ENCODE measurements around the gene RGS12. TPM values are rescaled to one million over a fixed set of nuclear protein-coding genes. Genes with fewer than 3 reads are reported as not detected.

Gene RGS12
- total RNA-seq, 1 experiment from 2014 or later, result 23.1 TPM

DNA sequence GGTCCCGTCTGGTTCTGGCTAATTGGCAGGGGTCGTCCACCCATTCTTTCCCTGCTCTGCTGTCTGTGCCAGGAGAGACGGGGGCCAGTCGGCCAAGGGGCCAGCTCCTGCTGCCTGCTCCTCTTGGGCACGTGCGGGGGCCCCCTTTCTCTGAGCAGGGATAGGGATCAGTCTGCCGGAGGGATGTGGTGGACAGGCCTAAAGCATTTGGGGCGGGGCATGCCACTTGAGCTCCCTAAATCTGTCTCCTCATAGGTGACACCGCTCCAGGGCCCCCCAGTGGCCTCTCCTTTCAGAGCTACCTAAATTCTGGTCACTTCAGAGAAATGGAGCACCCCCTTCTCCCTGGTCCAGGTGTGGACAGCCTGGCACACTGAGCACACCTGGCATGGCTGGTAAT lies 48.1 kb upstream of the RGS12 start:
- no peak for DNase-seq
- no peaks in the 10 kb centered on the region for H3K27me3 Mint-ChIP-seq (ENCODE audit: insufficient read depth, unreplicated experiment)
- peaks cover 25% of the 10 kb centered on the region for H3K36me3 Mint-ChIP-seq (ENCODE audit: insufficient read depth, unreplicated experiment)
- H3K9me3 Mint-ChIP-seq (ENCODE audit: unreplicated experiment), result no peaks in the 10 kb centered on the region
- H3K27ac Mint-ChIP-seq (ENCODE audit: unreplicated experiment), result no peak overlapping the region
- TF ChIP-seq, protein P1, sequence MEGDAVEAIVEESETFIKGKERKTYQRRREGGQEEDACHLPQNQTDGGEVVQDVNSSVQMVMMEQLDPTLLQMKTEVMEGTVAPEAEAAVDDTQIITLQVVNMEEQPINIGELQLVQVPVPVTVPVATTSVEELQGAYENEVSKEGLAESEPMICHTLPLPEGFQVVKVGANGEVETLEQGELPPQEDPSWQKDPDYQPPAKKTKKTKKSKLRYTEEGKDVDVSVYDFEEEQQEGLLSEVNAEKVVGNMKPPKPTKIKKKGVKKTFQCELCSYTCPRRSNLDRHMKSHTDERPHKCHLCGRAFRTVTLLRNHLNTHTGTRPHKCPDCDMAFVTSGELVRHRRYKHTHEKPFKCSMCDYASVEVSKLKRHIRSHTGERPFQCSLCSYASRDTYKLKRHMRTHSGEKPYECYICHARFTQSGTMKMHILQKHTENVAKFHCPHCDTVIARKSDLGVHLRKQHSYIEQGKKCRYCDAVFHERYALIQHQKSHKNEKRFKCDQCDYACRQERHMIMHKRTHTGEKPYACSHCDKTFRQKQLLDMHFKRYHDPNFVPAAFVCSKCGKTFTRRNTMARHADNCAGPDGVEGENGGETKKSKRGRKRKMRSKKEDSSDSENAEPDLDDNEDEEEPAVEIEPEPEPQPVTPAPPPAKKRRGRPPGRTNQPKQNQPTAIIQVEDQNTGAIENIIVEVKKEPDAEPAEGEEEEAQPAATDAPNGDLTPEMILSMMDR (IDR thresholded peaks at IDR 0.05; ENCODE audit: insufficient read depth in 1 of 2, low read depth in 1 of 2, low read length in 1 of 2, severe bottlenecking in 1 of 2, unreplicated experiment in 1 of 2), result no peak
- ChIA-PET POLR2A (interaction anchor here (0.6 kb wide), 1 partner anchor 314 kb away, joined by 3 read pairs; no protein-coding TSS in a partner anchor), CTCF (no interaction called here)
- Histone ChIP-seq H3K27me3 (replicated peaks; ENCODE audit: control insufficient read depth, insufficient read depth, low read length) (no peaks in the 10 kb centered on the region), H3K36me3 (ENCODE audit: control insufficient read depth, insufficient read depth, low read length) (no peaks in the 10 kb centered on the region; the same call in 1 of the 2 replicates), H3K9me3 (no peaks in the 10 kb centered on the region), H3K4me1 (no peaks in the 10 kb centered on the region), H3K4me3 (ENCODE audit: low read depth, low read length) (no peak overlapping the region)
- no peaks in the 10 kb centered on the region for H3K4me1 Mint-ChIP-seq (ENCODE audit: low read depth, unreplicated experiment)
- no TSS peak for BruUV-seq (replicated peaks)
- no peak overlapping the region for H3K4me3 Mint-ChIP-seq (ENCODE audit: unreplicated experiment)
- intact Hi-C loops (cut with micrococcal nuclease; ENCODE audit: unreplicated experiment), result no loop called here

DNA sequence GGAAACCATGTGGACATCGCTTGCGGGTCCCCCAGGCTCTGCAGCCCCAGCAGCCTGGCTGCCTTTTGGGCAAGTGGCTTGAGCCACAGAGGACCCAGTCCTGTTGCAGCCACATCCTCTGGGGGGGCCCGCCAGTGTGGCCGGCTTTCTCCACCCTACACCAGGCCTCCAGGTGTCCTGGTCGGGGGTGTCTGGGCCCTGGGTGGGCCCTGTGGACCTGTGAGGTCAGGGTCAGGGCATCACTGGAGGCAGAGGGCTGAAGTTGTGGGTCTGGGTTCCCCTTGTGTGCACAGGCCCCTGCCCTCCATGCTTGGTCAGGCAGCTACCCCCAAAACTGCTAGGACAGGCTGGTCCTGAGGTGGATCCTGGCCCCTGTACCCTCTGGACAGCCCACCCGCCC lies 47.1 kb upstream of the RGS12 start:
- Histone ChIP-seq H3K27me3 (replicated peaks; ENCODE audit: control insufficient read depth, insufficient read depth, low read length) (no peaks in the 10 kb centered on the region), H3K9me3 (no peaks in the 10 kb centered on the region), H3K4me1 (no peaks in the 10 kb centered on the region), H3K36me3 (ENCODE audit: control insufficient read depth, insufficient read depth, low read length) (no peaks in the 10 kb centered on the region; the same call in 1 of the 2 replicates), H3K4me3 (ENCODE audit: low read depth, low read length) (no peak overlapping the region)
- no TSS peak for BruUV-seq (replicated peaks)
- no peaks in the 10 kb centered on the region for H3K27me3 Mint-ChIP-seq (ENCODE audit: insufficient read depth, unreplicated experiment)
- no peak overlapping the region for H3K4me3 Mint-ChIP-seq (ENCODE audit: unreplicated experiment)
- intact Hi-C loops (cut with micrococcal nuclease; ENCODE audit: unreplicated experiment), result no loop called here
- H3K9me3 Mint-ChIP-seq (ENCODE audit: unreplicated experiment), result no peaks in the 10 kb centered on the region
- ChIA-PET POLR2A (no interaction called here), CTCF (no interaction called here)
- H3K27ac Mint-ChIP-seq (ENCODE audit: unreplicated experiment), result no peak overlapping the region
- TF ChIP-seq, protein P1 (IDR thresholded peaks at IDR 0.05; ENCODE audit: insufficient read depth in 1 of 2, low read depth in 1 of 2, low read length in 1 of 2, severe bottlenecking in 1 of 2, unreplicated experiment in 1 of 2), result no peak
- H3K4me1 Mint-ChIP-seq (ENCODE audit: low read depth, unreplicated experiment), result no peaks in the 10 kb centered on the region
- peaks cover 23% of the 10 kb centered on the region for H3K36me3 Mint-ChIP-seq (ENCODE audit: insufficient read depth, unreplicated experiment)
- DNase-seq, result no peak

DNA sequence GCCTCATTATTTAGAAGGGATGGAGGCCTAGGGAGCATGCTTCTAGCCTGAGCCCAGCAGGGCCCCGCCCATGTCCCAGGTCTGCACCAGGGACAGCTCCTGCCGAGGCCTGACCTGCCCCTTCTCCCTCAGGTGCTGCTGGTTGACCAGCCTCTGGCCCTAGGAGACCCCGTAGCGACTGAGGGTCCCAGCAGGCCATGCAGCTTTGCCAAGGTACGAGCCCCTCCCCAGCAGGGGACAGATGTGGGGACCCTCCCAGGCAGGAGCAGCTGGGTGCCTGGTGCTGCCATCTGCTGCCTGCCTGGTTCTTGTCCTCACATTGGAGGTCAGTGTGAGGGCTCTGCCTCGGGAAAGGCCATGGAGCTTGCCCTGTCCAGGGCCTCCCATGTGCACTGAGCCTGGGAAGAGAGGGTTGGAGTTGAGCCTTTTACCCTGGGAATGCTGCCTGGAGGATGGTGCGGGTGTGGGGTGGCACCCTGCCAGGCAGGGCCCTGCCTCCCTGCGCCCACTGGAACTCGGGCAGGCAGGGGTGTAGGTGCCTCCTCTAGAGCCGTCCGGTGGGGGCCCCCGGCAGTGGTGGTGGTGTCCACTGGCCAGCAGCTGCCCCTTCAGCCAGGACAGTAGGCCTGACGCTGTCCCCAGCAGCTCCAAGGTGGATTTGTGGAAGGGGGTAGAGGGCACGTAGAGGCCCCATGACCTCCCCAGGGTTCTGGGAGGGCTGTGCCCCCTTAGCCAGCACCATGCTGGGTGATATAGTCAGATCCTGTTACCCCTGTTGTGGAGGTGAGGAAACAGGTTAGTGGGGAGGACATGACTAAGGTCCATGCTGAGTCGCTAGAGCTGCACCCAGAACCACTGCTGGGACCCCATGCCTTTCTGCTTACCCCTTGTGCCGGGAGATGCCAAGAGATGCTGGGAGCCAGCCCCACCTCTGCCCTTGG lies 46.1 kb upstream of the RGS12 start:
- Histone ChIP-seq H3K4me1 (no peaks in the 10 kb centered on the region), H3K4me3 (ENCODE audit: low read depth, low read length) (no peak overlapping the region), H3K36me3 (ENCODE audit: control insufficient read depth, insufficient read depth, low read length) (no peaks in the 10 kb centered on the region), H3K27me3 (replicated peaks; ENCODE audit: control insufficient read depth, insufficient read depth, low read length) (no peaks in the 10 kb centered on the region), H3K9me3 (no peaks in the 10 kb centered on the region)
- TF ChIP-seq, protein P1 (IDR thresholded peaks at IDR 0.05; ENCODE audit: insufficient read depth in 1 of 2, low read depth in 1 of 2, low read length in 1 of 2, severe bottlenecking in 1 of 2, unreplicated experiment in 1 of 2), result peak in 1 of 2 experiments; percentile 8
- peaks cover 13% of the 10 kb centered on the region for H3K36me3 Mint-ChIP-seq (ENCODE audit: insufficient read depth, unreplicated experiment)
- intact Hi-C loops (cut with micrococcal nuclease; ENCODE audit: unreplicated experiment), result no loop called here
- H3K4me3 Mint-ChIP-seq (ENCODE audit: unreplicated experiment), result no peak overlapping the region
- H3K27me3 Mint-ChIP-seq (ENCODE audit: insufficient read depth, unreplicated experiment), result no peaks in the 10 kb centered on the region
- H3K4me1 Mint-ChIP-seq (ENCODE audit: low read depth, unreplicated experiment), result no peaks in the 10 kb centered on the region
- BruUV-seq (replicated peaks), result no TSS peak
- POLR2A ChIA-PET, result no interaction called here
- CTCF ChIA-PET, result interaction anchor here (0.5 kb wide), 1 partner anchor 228 kb away, joined by 4 read pairs; no protein-coding TSS in a partner anchor
- no peak overlapping the region for H3K27ac Mint-ChIP-seq (ENCODE audit: unreplicated experiment)
- DNase-seq, result no peak
- no peaks in the 10 kb centered on the region for H3K9me3 Mint-ChIP-seq (ENCODE audit: unreplicated experiment)

Measured in Caco-2 (cell line).